Astrocyte (in vitro differentiated cells and primary cell): ENCODE data around the gene DISC1. TPM values are rescaled to one million over a fixed set of nuclear protein-coding genes. Genes with fewer than 3 reads are reported as not detected.

Source experiments
- DNase-seq: peaks from one replicate; pipeline ENCODE4 v3.0.0-alpha.2; 2010; ENCODE audit warnings: low read depth
- FAIRE-seq: peaks from 2 replicates; lab custom pipeline; 2011; peaks lifted over from hg19 to GRCh38; lab: Jason Lieb, UNC
- H2AFZ ChIP-seq: 2 replicates; pipeline ENCODE4 v1.6.0; 2012; ENCODE audit warnings: low read depth, low read length, inconsistent platforms
- H3K27ac ChIP-seq: 2 replicates; pipeline ENCODE4 v1.5.1; 2011; ENCODE audit warnings: low read depth, low read length, inconsistent platforms
- H3K27me3 ChIP-seq: 2 replicates; pipeline ENCODE4 v1.6.0; 2011; ENCODE audit warnings: low read length, inconsistent platforms; ENCODE audit not compliant: insufficient read depth
- H3K36me3 ChIP-seq: 2 replicates; pipeline ENCODE4 v1.5.1; 2011; ENCODE audit warnings: low read length, inconsistent platforms; ENCODE audit not compliant: insufficient read depth
- H3K4me1 ChIP-seq: 2 replicates; pipeline ENCODE4 v1.5.1; 2011; ENCODE audit warnings: low read length, inconsistent platforms; ENCODE audit not compliant: insufficient read depth
- H3K4me2 ChIP-seq: 2 replicates; pipeline ENCODE4 v1.6.0; 2012; ENCODE audit warnings: low read length, inconsistent platforms
- H3K4me3 ChIP-seq: 2 replicates; pipeline ENCODE4 v1.5.1; 2011; ENCODE audit warnings: low read depth, mild to moderate bottlenecking, low read length, inconsistent platforms; ENCODE audit not compliant: insufficient read depth
- H3K79me2 ChIP-seq: 2 replicates; pipeline ENCODE4 v1.6.0; 2012; ENCODE audit warnings: mild to moderate bottlenecking, low read length, inconsistent platforms; ENCODE audit not compliant: insufficient read depth
- H3K9ac ChIP-seq: 2 replicates; pipeline ENCODE4 v1.6.0; 2012; ENCODE audit warnings: mild to moderate bottlenecking, low read length, inconsistent platforms
- H3K9me3 ChIP-seq: 2 replicates; pipeline ENCODE4 v1.5.1; 2012; ENCODE audit warnings: low read depth, mild to moderate bottlenecking, low read length, inconsistent platforms; ENCODE audit not compliant: insufficient read depth
- H4K20me1 ChIP-seq: 2 replicates; pipeline ENCODE4 v1.6.0; 2012; ENCODE audit warnings: low read length, inconsistent platforms; ENCODE audit not compliant: insufficient read depth
- H3K27ac Mint-ChIP-seq: one replicate; pipeline ENCODE4 v1.8.0; 2021; ENCODE audit warnings: mild to moderate bottlenecking, mixed read lengths; ENCODE audit not compliant: unreplicated experiment
- H3K27me3 Mint-ChIP-seq: one replicate; pipeline ENCODE4 v1.8.0; 2021; ENCODE audit warnings: low read depth, mixed read lengths; ENCODE audit not compliant: unreplicated experiment
- H3K36me3 Mint-ChIP-seq: one replicate; pipeline ENCODE4 v1.8.0; 2021; ENCODE audit warnings: low read depth, mixed read lengths; ENCODE audit not compliant: unreplicated experiment
- H3K4me1 Mint-ChIP-seq: one replicate; pipeline ENCODE4 v1.8.0; 2021; ENCODE audit warnings: low read depth, mixed read lengths; ENCODE audit not compliant: unreplicated experiment
- H3K4me3 Mint-ChIP-seq: one replicate; pipeline ENCODE4 v1.8.0; 2021; ENCODE audit warnings: mild to moderate bottlenecking, moderate library complexity, mixed read lengths; ENCODE audit not compliant: unreplicated experiment
- H3K9me3 Mint-ChIP-seq: one replicate; pipeline ENCODE4 v1.8.0; 2021; ENCODE audit warnings: mild to moderate bottlenecking, mixed read lengths; ENCODE audit not compliant: unreplicated experiment
- EZH2 ChIP-seq: IDR thresholded peaks from 2 replicates; pipeline ENCODE4 v1.6.1; 2012; ENCODE audit warnings: mild to moderate bottlenecking, low read length, inconsistent platforms; ENCODE audit not compliant: insufficient read depth
- total RNA-seq: library from RNA; stranded (reverse); gene quantifications from 2 replicates; pipeline ENCODE4 v1.2.1, GENCODE V29; 2021
- TF ChIP-seq, protein P1 (sequence below): IDR thresholded peaks from 2 replicates; pipeline ENCODE4 v1.5.1; 2011; ENCODE audit warnings: low read depth, mild to moderate bottlenecking, inconsistent platforms, low read length, moderate library complexity; ENCODE audit not compliant: insufficient read depth

DISC1 gene
- total RNA-seq, 1 donor from 2014 or later: 9.1 TPM

DNA sequence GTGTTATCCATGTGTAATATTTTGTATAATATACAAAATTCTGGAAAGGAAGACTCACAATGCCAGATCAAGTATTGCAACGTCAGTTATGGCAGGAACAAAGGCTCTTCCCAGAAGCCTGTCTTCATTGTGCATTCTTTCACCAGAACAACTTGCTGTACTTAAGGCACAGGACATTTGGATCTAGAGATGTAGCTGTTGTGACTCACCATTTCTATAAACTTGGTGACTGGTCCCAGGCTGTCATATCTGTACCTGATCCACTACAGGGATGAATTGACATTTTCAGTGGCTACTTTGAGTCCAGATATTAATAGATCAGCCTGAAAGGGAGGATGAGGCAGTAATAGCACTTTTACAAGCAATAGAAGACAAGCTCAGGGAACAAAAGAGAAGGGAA lies 299.8 kb downstream of the DISC1 start:
- Histone ChIP-seq H2AFZ (no peak overlapping the region), H3K4me3 (no peak overlapping the region), H3K9me3 (no peaks in the 10 kb centered on the region), H3K4me1 (peaks cover 34% of the 10 kb centered on the region), H3K27ac (no peak overlapping the region), H3K4me2 (no peak overlapping the region), H3K36me3 (no peaks in the 10 kb centered on the region), H3K9ac (no peak overlapping the region), H3K79me2 (no peaks in the 10 kb centered on the region), H3K27me3 (no peaks in the 10 kb centered on the region), H4K20me1 (no peaks in the 10 kb centered on the region)
- Mint-ChIP-seq H3K27me3 (no peaks in the 10 kb centered on the region), H3K4me1 (peaks cover 27% of the 10 kb centered on the region), H3K36me3 (no peaks in the 10 kb centered on the region), H3K27ac (no peak overlapping the region), H3K4me3 (no peak overlapping the region), H3K9me3 (no peaks in the 10 kb centered on the region)
- no peak for FAIRE-seq
- DNase-seq: no peak
- no peak for TF ChIP-seq EZH2
- TF ChIP-seq, protein P1, sequence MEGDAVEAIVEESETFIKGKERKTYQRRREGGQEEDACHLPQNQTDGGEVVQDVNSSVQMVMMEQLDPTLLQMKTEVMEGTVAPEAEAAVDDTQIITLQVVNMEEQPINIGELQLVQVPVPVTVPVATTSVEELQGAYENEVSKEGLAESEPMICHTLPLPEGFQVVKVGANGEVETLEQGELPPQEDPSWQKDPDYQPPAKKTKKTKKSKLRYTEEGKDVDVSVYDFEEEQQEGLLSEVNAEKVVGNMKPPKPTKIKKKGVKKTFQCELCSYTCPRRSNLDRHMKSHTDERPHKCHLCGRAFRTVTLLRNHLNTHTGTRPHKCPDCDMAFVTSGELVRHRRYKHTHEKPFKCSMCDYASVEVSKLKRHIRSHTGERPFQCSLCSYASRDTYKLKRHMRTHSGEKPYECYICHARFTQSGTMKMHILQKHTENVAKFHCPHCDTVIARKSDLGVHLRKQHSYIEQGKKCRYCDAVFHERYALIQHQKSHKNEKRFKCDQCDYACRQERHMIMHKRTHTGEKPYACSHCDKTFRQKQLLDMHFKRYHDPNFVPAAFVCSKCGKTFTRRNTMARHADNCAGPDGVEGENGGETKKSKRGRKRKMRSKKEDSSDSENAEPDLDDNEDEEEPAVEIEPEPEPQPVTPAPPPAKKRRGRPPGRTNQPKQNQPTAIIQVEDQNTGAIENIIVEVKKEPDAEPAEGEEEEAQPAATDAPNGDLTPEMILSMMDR: no peak

DNA sequence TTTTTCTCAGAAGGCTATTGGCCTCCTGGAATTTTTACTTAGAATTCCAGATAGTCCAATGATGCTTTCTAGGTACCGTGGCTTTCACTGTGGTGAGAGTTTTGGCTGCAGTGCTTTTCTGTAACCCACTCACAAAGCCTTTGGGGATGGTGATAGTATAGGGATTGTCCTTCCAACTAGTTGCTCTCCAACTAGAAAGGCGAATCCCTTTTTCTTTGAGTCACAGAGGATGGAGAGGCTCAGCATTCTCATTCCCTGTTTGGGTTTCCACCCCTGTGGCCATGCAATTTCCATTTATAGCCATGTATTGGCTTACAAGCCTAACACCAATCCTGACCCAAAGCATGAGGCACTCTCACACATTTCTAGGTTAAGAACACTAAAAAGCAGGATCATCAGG lies 300.3 kb downstream of the DISC1 start:
- H3K27ac ChIP-seq: no peak overlapping the region
- no peak for FAIRE-seq

DNA sequence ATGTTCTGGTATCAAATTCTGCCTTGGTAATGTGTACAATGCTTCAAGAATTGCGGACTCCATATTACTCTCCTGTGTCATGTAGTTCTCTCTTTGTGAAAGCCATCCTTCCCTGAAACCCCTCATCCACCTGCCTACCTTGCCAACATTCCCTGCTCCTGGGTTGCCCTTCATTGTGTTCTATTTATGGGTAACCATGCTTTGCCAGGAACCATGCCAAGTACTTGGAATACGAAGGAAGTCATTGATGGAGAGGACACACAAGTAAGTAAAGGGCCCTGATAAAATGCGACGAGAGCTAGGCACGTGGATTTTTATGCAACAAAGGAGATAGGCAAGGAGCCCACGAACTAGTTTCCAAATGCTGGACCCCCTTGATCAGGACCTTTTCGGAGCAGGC lies 300.8 kb downstream of the DISC1 start:
- H3K27ac Mint-ChIP-seq: no peak overlapping the region
- no peaks in the 10 kb centered on the region for H3K79me2 ChIP-seq
- H3K36me3 ChIP-seq: no peaks in the 10 kb centered on the region
- no peak overlapping the region for H3K4me3 Mint-ChIP-seq
- H3K9me3 Mint-ChIP-seq: peaks cover under 1% of the 10 kb centered on the region
- H3K27me3 Mint-ChIP-seq: no peaks in the 10 kb centered on the region
- no peak for TF ChIP-seq EZH2
- TF ChIP-seq, protein P1: no peak
- H3K9ac ChIP-seq: no peak overlapping the region
- no peaks in the 10 kb centered on the region for H4K20me1 ChIP-seq
- H3K4me2 ChIP-seq: no peak overlapping the region
- peaks cover 26% of the 10 kb centered on the region for H3K4me1 ChIP-seq
- no peak for DNase-seq
- no peak overlapping the region for H3K27ac ChIP-seq
- H3K4me3 ChIP-seq: no peak overlapping the region
- no peak overlapping the region for H2AFZ ChIP-seq
- no peak for FAIRE-seq
- no peaks in the 10 kb centered on the region for H3K36me3 Mint-ChIP-seq
- no peaks in the 10 kb centered on the region for H3K27me3 ChIP-seq
- H3K4me1 Mint-ChIP-seq: peaks cover 22% of the 10 kb centered on the region
- H3K9me3 ChIP-seq: peaks cover 4% of the 10 kb centered on the region

More for the DNA sequence above, 300.3 kb downstream of the DISC1 start:
- no peak for DNase-seq
- H3K4me3 ChIP-seq: no peak overlapping the region
- peaks cover 31% of the 10 kb centered on the region for H3K4me1 ChIP-seq
- Mint-ChIP-seq H3K27ac (no peak overlapping the region), H3K27me3 (no peaks in the 10 kb centered on the region), H3K36me3 (no peaks in the 10 kb centered on the region), H3K4me3 (no peak overlapping the region), H3K4me1 (peaks cover 24% of the 10 kb centered on the region), H3K9me3 (no peaks in the 10 kb centered on the region)
- H3K27me3 ChIP-seq: no peaks in the 10 kb centered on the region
- H3K36me3 ChIP-seq: no peaks in the 10 kb centered on the region
- H4K20me1 ChIP-seq: no peaks in the 10 kb centered on the region
- no peaks in the 10 kb centered on the region for H3K79me2 ChIP-seq
- peaks cover 2% of the 10 kb centered on the region for H3K9me3 ChIP-seq
- TF ChIP-seq, protein P1: no peak
- TF ChIP-seq EZH2: no peak
- H3K9ac ChIP-seq: no peak overlapping the region
- no peak overlapping the region for H3K4me2 ChIP-seq
- H2AFZ ChIP-seq: no peak overlapping the region
